Fibroblast of the aortic adventitia (primary cell): ENCODE measurements around the gene TMEM39A. TPM values are rescaled to one million over a fixed set of nuclear protein-coding genes. Genes with fewer than 3 reads are reported as not detected.

ENCODE experiments used
- DNase-seq: peaks from one replicate; pipeline ENCODE4 v3.0.0-alpha.2; 2010; ENCODE audit warnings: low read depth
- H3K4me3 ChIP-seq: 2 replicates; pipeline ENCODE4 v1.5.1; 2011; ENCODE audit warnings: low read depth, mild to moderate bottlenecking, control low read depth, low read length, moderate library complexity
- CTCF ChIP-seq: IDR thresholded peaks from 2 replicates; pipeline ENCODE4 v1.5.1; 2011; ENCODE audit warnings: mild to moderate bottlenecking, low read length, control low read depth, inconsistent platforms; ENCODE audit not compliant: insufficient read depth
- total RNA-seq: library from RNA; depleted of rRNA; stranded (reverse); fragments of >200 nt; gene quantifications from 2 replicates; pipeline ENCODE4 v1.2.3, GENCODE V29; 2012; ENCODE audit warnings: low replicate concordance

TMEM39A gene
- total RNA-seq, 1 donor = 56.7 TPM

- no peak overlapping the region for H3K4me3 ChIP-seq
- no peak for DNase-seq
- peak; percentile 3 for TF ChIP-seq CTCF
Measured at GRCh38 chr3:119490153-119490552, 26.7 kb upstream of the TMEM39A start.

DNA sequence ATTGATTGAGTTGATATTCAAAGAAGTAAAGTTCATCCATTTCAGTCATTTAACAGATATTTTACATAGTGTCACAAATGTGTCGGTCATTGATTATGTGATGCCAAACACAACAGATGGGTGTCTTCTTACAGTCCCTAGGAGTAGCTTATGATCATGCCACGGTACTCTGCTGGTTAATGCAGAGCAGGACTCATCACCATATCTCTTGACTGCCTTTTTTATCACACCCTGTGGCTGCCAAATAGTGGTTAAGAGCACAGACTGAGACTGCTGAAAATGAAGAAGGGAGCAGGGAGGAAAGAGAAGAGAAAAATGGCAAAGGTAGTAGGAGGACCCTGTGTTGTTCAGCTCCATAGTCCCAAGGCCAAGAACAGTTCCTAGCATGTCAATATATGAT, 22.1 kb upstream of the TMEM39A start:
- no peak overlapping the region for H3K4me3 ChIP-seq
- no peak for DNase-seq
- TF ChIP-seq CTCF = no peak

GRCh38 chr3:119483101-119483500, 19.7 kb upstream of the TMEM39A start:
- no peak for TF ChIP-seq CTCF

GRCh38 chr3:119481079-119481478, 17.7 kb upstream of the TMEM39A start:
- H3K4me3 ChIP-seq = no peak overlapping the region
- TF ChIP-seq CTCF = no peak
- DNase-seq = no peak

More at GRCh38 chr3:119483101-119483500, 19.7 kb upstream of the TMEM39A start:
- DNase-seq = no peak
- no peak overlapping the region for H3K4me3 ChIP-seq

DNA sequence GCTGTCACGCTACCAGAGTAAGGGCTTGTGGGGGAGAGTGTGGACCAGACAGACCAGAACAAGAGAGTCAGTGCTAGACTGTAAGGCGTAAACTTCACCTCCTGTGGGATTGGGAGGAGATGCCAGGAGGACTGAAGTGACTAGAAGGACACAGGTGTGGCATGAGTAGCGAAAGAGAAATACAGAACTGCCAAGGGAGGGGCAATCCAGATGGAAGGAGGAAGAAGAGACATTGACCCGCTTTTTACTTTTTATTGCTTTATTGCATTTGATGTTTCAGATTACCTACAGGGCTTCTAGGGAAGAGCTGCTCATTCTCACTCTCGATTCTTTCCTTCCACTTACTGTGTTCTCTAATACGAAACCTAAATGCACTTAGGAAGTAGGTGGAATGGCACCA, 7.5 kb upstream of the TMEM39A start:
- no peak for TF ChIP-seq CTCF

DNA sequence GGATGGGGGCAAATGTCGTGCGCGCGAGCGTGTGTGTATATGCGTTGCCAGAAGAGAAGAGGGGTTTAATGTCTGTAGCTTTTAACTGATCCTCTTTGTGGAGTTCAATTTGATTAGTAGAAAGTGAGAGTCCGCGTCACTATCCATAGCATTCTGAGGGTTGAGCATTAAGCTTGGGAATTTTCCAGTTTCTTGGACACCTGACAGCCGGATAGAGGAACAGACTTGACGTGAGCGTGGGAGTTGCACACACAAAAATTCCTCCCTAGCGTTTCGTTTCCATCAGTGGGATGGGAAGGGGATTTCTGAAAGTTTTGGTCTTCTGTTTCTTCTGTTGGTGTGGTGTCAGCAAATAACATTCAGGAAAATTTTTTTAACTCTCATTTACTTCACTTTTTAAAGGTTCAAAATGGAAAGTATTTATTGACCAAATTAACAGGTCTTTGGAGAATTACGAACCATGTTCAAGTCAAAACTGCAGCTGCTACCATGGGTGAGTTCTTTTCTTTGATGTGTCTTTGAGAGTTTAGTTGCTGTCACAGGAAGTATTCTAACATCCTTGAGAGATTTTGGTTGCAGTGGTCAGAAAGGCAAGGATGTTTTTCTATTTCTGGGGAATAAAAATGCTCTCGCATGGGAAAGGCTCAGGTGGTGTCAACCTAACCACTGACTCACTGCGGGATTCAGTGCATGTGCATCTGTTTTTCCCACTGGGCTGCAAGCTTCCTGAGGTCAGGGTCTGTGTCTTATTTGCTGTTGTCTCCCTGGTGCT, 6.2 kb upstream of the TMEM39A start:
- H3K4me3 ChIP-seq = peak overlapping the region; percentile 92
- TF ChIP-seq CTCF = no peak
- peak; percentile 43 for DNase-seq

More for the DNA sequence above, 7.5 kb upstream of the TMEM39A start:
- H3K4me3 ChIP-seq = no peak overlapping the region
- no peak for DNase-seq

- H3K4me3 ChIP-seq = no peak overlapping the region
- no peak for TF ChIP-seq CTCF
- no peak for DNase-seq
Measured at GRCh38 chr3:119468041-119468440, 4.6 kb upstream of the TMEM39A start.
